Activated naive CD4-positive, alpha-beta T cell treated with anti-CD3 and anti-CD28 coated beads, Interleukin-2, amount 10 ng/mL, durations not matched to agents 7 days and 5 days (primary cell): ENCODE measurements around the gene PTTG1IP.
A peak's percentile ranks its signal among the peaks of the same experiment; 100 is the strongest.

Experiments used
- CTCF ChIA-PET: fragments of 350-600 bp; sonication (Branson Sonifier 250); formaldehyde crosslinking; loops from one replicate; lab custom pipeline; 2021; ENCODE audit warnings: antibody characterized with exemption; lab: Charles Lee
- DNase-seq: peaks from one replicate; pipeline ENCODE4 v3.0.0-alpha.2; 2020
- H3K27ac Mint-ChIP-seq: one replicate; pipeline ENCODE4 v1.8.0; 2021; ENCODE audit warnings: mild to moderate bottlenecking, moderate library complexity, mixed read lengths
- H3K27me3 Mint-ChIP-seq: one replicate; pipeline ENCODE4 v1.8.0; 2021; ENCODE audit warnings: mild to moderate bottlenecking, mixed read lengths
- H3K36me3 Mint-ChIP-seq: one replicate; pipeline ENCODE4 v1.8.0; 2021; ENCODE audit warnings: mixed read lengths
- H3K4me1 Mint-ChIP-seq: one replicate; pipeline ENCODE4 v1.8.0; 2021; ENCODE audit warnings: mixed read lengths
- H3K4me3 Mint-ChIP-seq: one replicate; pipeline ENCODE4 v1.8.0; 2021; ENCODE audit warnings: mild to moderate bottlenecking, moderate library complexity, mixed read lengths
- H3K9me3 Mint-ChIP-seq: one replicate; pipeline ENCODE4 v1.8.0; 2021; ENCODE audit warnings: mixed read lengths

PTTG1IP gene

GRCh38 chr21:44905016-44905727 lies 31.7 kb upstream of the PTTG1IP start:
- no peaks in the 10 kb centered on the region for H3K27me3 Mint-ChIP-seq
- H3K4me3 Mint-ChIP-seq = no peak overlapping the region
- DNase-seq = no peak
- CTCF ChIA-PET = no interaction called here
- peaks cover 74% of the 10 kb centered on the region for H3K36me3 Mint-ChIP-seq
- H3K9me3 Mint-ChIP-seq = peaks cover 7% of the 10 kb centered on the region
- peaks cover 24% of the 10 kb centered on the region for H3K4me1 Mint-ChIP-seq
- H3K27ac Mint-ChIP-seq = no peak overlapping the region

- CTCF ChIA-PET = interaction anchor here (0.6 kb wide), 1 partner anchor 12 kb away, joined by 3 read pairs; no protein-coding TSS in a partner anchor
- Mint-ChIP-seq H3K4me1 (peaks cover 16% of the 10 kb centered on the region), H3K9me3 (peaks cover 7% of the 10 kb centered on the region), H3K27ac (no peak overlapping the region), H3K4me3 (no peak overlapping the region), H3K27me3 (no peaks in the 10 kb centered on the region), H3K36me3 (peaks cover 72% of the 10 kb centered on the region)
- DNase-seq = no peak
Observed at GRCh38 chr21:44904141-44904923, 30.8 kb upstream of the PTTG1IP start.

- DNase-seq = no peak
- CTCF ChIA-PET = interaction anchor here (0.6 kb wide), 1 partner anchor 11 kb away, joined by 3 read pairs; no protein-coding TSS in a partner anchor
- H3K27ac Mint-ChIP-seq = peak overlapping the region; percentile 56
- no peaks in the 10 kb centered on the region for H3K27me3 Mint-ChIP-seq
- peaks cover 68% of the 10 kb centered on the region for H3K36me3 Mint-ChIP-seq
- H3K4me3 Mint-ChIP-seq = no peak overlapping the region
- peaks cover 7% of the 10 kb centered on the region for H3K9me3 Mint-ChIP-seq
- H3K4me1 Mint-ChIP-seq = peaks cover 11% of the 10 kb centered on the region
Observed at GRCh38 chr21:44903689-44904088, 30.2 kb upstream of the PTTG1IP start.

- H3K27me3 Mint-ChIP-seq = no peaks in the 10 kb centered on the region
- H3K4me1 Mint-ChIP-seq = peaks cover 13% of the 10 kb centered on the region
- DNase-seq = no peak
- H3K27ac Mint-ChIP-seq = peak overlapping the region; percentile 25
- CTCF ChIA-PET = interaction anchor here (0.6 kb wide), 1 partner anchor 11 kb away, joined by 3 read pairs; no protein-coding TSS in a partner anchor
- peaks cover 7% of the 10 kb centered on the region for H3K9me3 Mint-ChIP-seq
- no peak overlapping the region for H3K4me3 Mint-ChIP-seq
- peaks cover 68% of the 10 kb centered on the region for H3K36me3 Mint-ChIP-seq
Observed at GRCh38 chr21:44903050-44903685, 29.7 kb upstream of the PTTG1IP start.

- peaks cover 73% of the 10 kb centered on the region for H3K36me3 Mint-ChIP-seq
- H3K27me3 Mint-ChIP-seq = no peaks in the 10 kb centered on the region
- peak overlapping the region; percentile 25 for H3K27ac Mint-ChIP-seq
- H3K4me3 Mint-ChIP-seq = no peak overlapping the region
- peaks cover 15% of the 10 kb centered on the region for H3K4me1 Mint-ChIP-seq
- H3K9me3 Mint-ChIP-seq = peaks cover 7% of the 10 kb centered on the region
- CTCF ChIA-PET = no interaction called here
- DNase-seq = no peak
Observed at GRCh38 chr21:44902268-44903049, 29.0 kb upstream of the PTTG1IP start.

- Mint-ChIP-seq H3K4me1 (peaks cover 15% of the 10 kb centered on the region), H3K27ac (peak overlapping the region; percentile 64), H3K9me3 (peaks cover 7% of the 10 kb centered on the region), H3K36me3 (peaks cover 77% of the 10 kb centered on the region), H3K4me3 (no peak overlapping the region), H3K27me3 (no peaks in the 10 kb centered on the region)
- CTCF ChIA-PET = no interaction called here
- no peak for DNase-seq
Observed at GRCh38 chr21:44901391-44902074, 28.0 kb upstream of the PTTG1IP start.

GRCh38 chr21:44900559-44901251 lies 27.2 kb upstream of the PTTG1IP start:
- Mint-ChIP-seq H3K36me3 (peaks cover 77% of the 10 kb centered on the region), H3K4me3 (no peak overlapping the region), H3K27ac (no peak overlapping the region), H3K4me1 (peaks cover 13% of the 10 kb centered on the region), H3K9me3 (peaks cover 7% of the 10 kb centered on the region), H3K27me3 (no peaks in the 10 kb centered on the region)
- no peak for DNase-seq
- CTCF ChIA-PET = no interaction called here

GRCh38 chr21:44899768-44900558 lies 26.5 kb upstream of the PTTG1IP start:
- CTCF ChIA-PET = no interaction called here
- no peak overlapping the region for H3K4me3 Mint-ChIP-seq
- no peak for DNase-seq
- H3K27me3 Mint-ChIP-seq = no peaks in the 10 kb centered on the region
- H3K36me3 Mint-ChIP-seq = peaks cover 75% of the 10 kb centered on the region
- H3K9me3 Mint-ChIP-seq = peaks cover 7% of the 10 kb centered on the region
- peaks cover 13% of the 10 kb centered on the region for H3K4me1 Mint-ChIP-seq
- no peak overlapping the region for H3K27ac Mint-ChIP-seq

- Mint-ChIP-seq H3K27me3 (no peaks in the 10 kb centered on the region), H3K36me3 (peaks cover 74% of the 10 kb centered on the region), H3K4me3 (no peak overlapping the region), H3K4me1 (peaks cover 8% of the 10 kb centered on the region), H3K27ac (no peak overlapping the region), H3K9me3 (peaks cover 4% of the 10 kb centered on the region)
- no peak for DNase-seq
- CTCF ChIA-PET = interaction anchor here (0.8 kb wide), 1 partner anchor 32 kb away, joined by 3 read pairs; no protein-coding TSS in a partner anchor
Observed at GRCh38 chr21:44898851-44899767, 25.6 kb upstream of the PTTG1IP start.

- H3K9me3 Mint-ChIP-seq = peaks cover 4% of the 10 kb centered on the region
- no peak overlapping the region for H3K4me3 Mint-ChIP-seq
- no peak for DNase-seq
- H3K27ac Mint-ChIP-seq = no peak overlapping the region
- H3K4me1 Mint-ChIP-seq = peaks cover 15% of the 10 kb centered on the region
- peaks cover 72% of the 10 kb centered on the region for H3K36me3 Mint-ChIP-seq
- no peaks in the 10 kb centered on the region for H3K27me3 Mint-ChIP-seq
- CTCF ChIA-PET = interaction anchor here (1.2 to 2.0 kb wide), 3 partner anchors 34 to 99 kb away, joined by 3 to 5 read pairs (median 4); no protein-coding TSS in a partner anchor
Observed at GRCh38 chr21:44898011-44898488, 24.6 kb upstream of the PTTG1IP start.

- Mint-ChIP-seq H3K9me3 (no peaks in the 10 kb centered on the region), H3K36me3 (peaks cover 70% of the 10 kb centered on the region), H3K4me3 (no peak overlapping the region), H3K4me1 (peaks cover 20% of the 10 kb centered on the region), H3K27me3 (no peaks in the 10 kb centered on the region), H3K27ac (no peak overlapping the region)
- DNase-seq = no peak
- CTCF ChIA-PET = interaction anchor here (1.2 to 2.0 kb wide), 3 partner anchors 34 to 98 kb away, joined by 3 to 5 read pairs (median 4); no protein-coding TSS in a partner anchor
Observed at GRCh38 chr21:44897326-44898010, 24.0 kb upstream of the PTTG1IP start.
